Stimulated activated CD4-positive, alpha-beta T cell treated with anti-CD3 and anti-CD28 coated beads, Interleukin-2, amount 100 ng/mL, for 4 hours (primary cell): ENCODE data around the gene PPP1R8.

Experiments used
- DNase-seq: peaks from one replicate; pipeline ENCODE4 v3.0.0-alpha.2; 2020; ENCODE audit warnings: low read depth

Gene PPP1R8

GRCh38 chr1:27894521-27894920, 63.9 kb downstream of the PPP1R8 start:
- DNase-seq: no peak
